Aorta (tissue), 5 donors: ENCODE results near the gene HPSE2. TPM values are rescaled to one million over a fixed set of nuclear protein-coding genes. Genes with fewer than 3 reads are reported as not detected.

Source experiments
- ATAC-seq: fragments of 200-7000 bp; cut with Tn5 transposase; one replicate; pipeline ENCODE4 v1.9.1; 2022; ENCODE audit warnings: moderate library complexity; ENCODE audit not compliant: low FRiP score
- DNase-seq, 2 donors: peaks; one replicate each; pipeline ENCODE4 v3.0.0-alpha.2; 2020
- H3K27ac ChIP-seq, 2 donors: one replicate each; pipeline ENCODE4 v1.5.1; 2013; ENCODE audit warnings: low read length in 2 of 2, mild to moderate bottlenecking in 2 of 2, moderate library complexity in 2 of 2, control low read depth in 1 of 2, inconsistent platforms in 1 of 2, low read depth in 1 of 2
- H3K27me3 ChIP-seq, 2 donors: one replicate each; pipeline ENCODE4 v1.6.1; 2013; ENCODE audit warnings: control low read depth in 1 of 2, low read length in 1 of 2, mild to moderate bottlenecking in 1 of 2, moderate library complexity in 1 of 2; ENCODE audit not compliant: insufficient read depth in 2 of 2, control insufficient read depth in 1 of 2
- H3K36me3 ChIP-seq, 2 donors: one replicate each; pipeline ENCODE4 v1.6.1; 2013; ENCODE audit warnings: control low read depth in 1 of 2, low read length in 1 of 2, mild to moderate bottlenecking in 1 of 2; ENCODE audit not compliant: insufficient read depth in 2 of 2, control insufficient read depth in 1 of 2
- H3K4me1 ChIP-seq, 2 donors: one replicate each; pipeline ENCODE4 v1.6.1; 2013; ENCODE audit warnings: low read length in 2 of 2, control low read depth in 1 of 2, mild to moderate bottlenecking in 1 of 2, moderate library complexity in 1 of 2; ENCODE audit not compliant: insufficient read depth in 2 of 2, control insufficient read depth in 1 of 2
- H3K4me3 ChIP-seq, 2 donors: one replicate each; pipeline ENCODE4 v1.5.1; 2013; ENCODE audit warnings: low read length in 2 of 2, control low read depth in 1 of 2, mild to moderate bottlenecking in 1 of 2
- H3K9me3 ChIP-seq: one replicate; pipeline ENCODE4 v1.6.1; 2013; ENCODE audit warnings: mild to moderate bottlenecking, low read length; ENCODE audit not compliant: control insufficient read depth
- WGBS, 2 donors: extraction: QIAGEN DNeasy Blood & Tissue Kit; methylation state at CpG; one replicate each; pipeline ENCODE4 v1.1.7; 2013; 5-methylcytosine and 5-hydroxymethylcytosine counted together
- intact Hi-C, 2 donors: fragments of 100-400 bp; cut with DNase I; formaldehyde crosslinking; loops; one replicate each; pipeline versions ENCODE4 v1.14.2 to v1.15.0; 2022
- polyA plus RNA-seq, 2 donors: library from polyadenylated mRNA; stranded (reverse); fragments of 200-250 nt; gene quantifications; one replicate each; pipeline ENCODE4 v1.2.3, GENCODE V29; 2013
- total RNA-seq, 2 donors: library from RNA; stranded (reverse); fragmentation: NEBNext Ultra II Directional; extraction: Animal tissue kit (Norgen Biotek cat#: 25700); gene quantifications; one replicate each; pipeline ENCODE4 v1.2.1, GENCODE V29; 2021
- donor health status: healthy with polysubstance abuse.
- donor health status: Bipolar disorder and iron deficiency.
- donor health status: DM: no; HTN: no; CAD: no.
- donor health status: DM: no; HTN: no; CAD: no.
- donor health status: DM: yes; HTN: yes; CAD: no.

The HPSE2 gene
- total and polyA plus RNA-seq, 4 donors, result 1.2 to 22.0 (median 4.8) TPM

DNA sequence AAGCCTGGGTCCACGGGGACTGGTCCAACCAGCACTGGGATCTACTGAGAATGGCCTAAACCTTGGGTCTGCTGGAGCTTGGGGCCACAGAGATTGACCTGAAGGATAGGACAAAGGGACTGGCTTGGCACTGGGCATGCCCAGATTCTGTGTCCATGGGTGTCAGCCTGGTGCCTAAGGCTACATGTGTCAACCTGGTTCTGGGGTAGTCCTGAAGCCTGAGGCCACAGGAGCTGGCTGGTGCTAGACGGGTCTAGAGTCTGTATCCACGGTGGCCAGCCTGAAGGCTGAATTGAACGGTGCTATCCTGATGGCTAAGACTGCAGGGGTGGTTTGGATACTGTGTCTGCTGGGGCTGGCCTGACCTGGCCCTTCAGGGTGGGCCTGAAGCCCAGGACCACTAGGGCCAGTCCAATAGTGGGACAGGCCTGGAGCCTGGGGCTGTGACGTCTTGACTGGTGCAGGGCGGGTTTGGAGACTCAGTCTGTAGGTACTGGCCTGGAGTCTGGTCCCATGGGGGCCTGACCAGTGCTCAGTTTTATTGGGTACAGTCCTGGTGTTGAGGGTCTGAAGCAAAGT lies 636.5 kb downstream of the HPSE2 start:
- H3K4me1 ChIP-seq, result no peaks in the 10 kb centered on the region
- intact Hi-C loops, result no loop called here
- no peak overlapping the region for H3K27ac ChIP-seq
- WGBS, 2 donors, result 92 to 93% methylated on average over 6 of the region's 6 CpGs
- no peaks in the 10 kb centered on the region for H3K36me3 ChIP-seq
- no peaks in the 10 kb centered on the region for H3K9me3 ChIP-seq
- DNase-seq (no peak), ATAC-seq (no peak)
- H3K4me3 ChIP-seq, result no peak overlapping the region
- no peaks in the 10 kb centered on the region for H3K27me3 ChIP-seq

- H3K9me3 ChIP-seq, result no peaks in the 10 kb centered on the region
- no peaks in the 10 kb centered on the region for H3K36me3 ChIP-seq
- ATAC-seq (no peak), DNase-seq (no peak)
- H3K4me3 ChIP-seq, result no peak overlapping the region
- 95 to 98% methylated on average over 2 of the region's 2 CpGs for WGBS, 2 donors
- H3K27ac ChIP-seq, result no peak overlapping the region
- H3K4me1 ChIP-seq, result no peaks in the 10 kb centered on the region
- intact Hi-C loops, result no loop called here
- no peaks in the 10 kb centered on the region for H3K27me3 ChIP-seq
These were observed 639.2 kb downstream of the HPSE2 start for GRCh38 chr10:98596404-98596803.

- Histone ChIP-seq H3K36me3 (no peaks in the 10 kb centered on the region), H3K9me3 (no peaks in the 10 kb centered on the region), H3K27me3 (no peaks in the 10 kb centered on the region), H3K27ac (no peak overlapping the region), H3K4me1 (no peaks in the 10 kb centered on the region), H3K4me3 (no peak overlapping the region)
- ATAC-seq (no peak), DNase-seq (no peak)
- intact Hi-C loops, result no loop called here
- 78 to 85% methylated on average over 2 of the region's 2 CpGs for WGBS, 2 donors
These were observed 646.0 kb downstream of the HPSE2 start for GRCh38 chr10:98589691-98590090.

- no peak for DNase-seq
- no peak overlapping the region for H3K4me3 ChIP-seq
- intact Hi-C loops, result no loop called here
- no peaks in the 10 kb centered on the region for H3K27me3 ChIP-seq
- ATAC-seq, result no peak
- H3K36me3 ChIP-seq, result no peaks in the 10 kb centered on the region
- 61 to 65% methylated on average over 3 of the region's 3 CpGs for WGBS, 2 donors
- no peaks in the 10 kb centered on the region for H3K4me1 ChIP-seq
- H3K27ac ChIP-seq, result no peak overlapping the region
- no peaks in the 10 kb centered on the region for H3K9me3 ChIP-seq
These were observed 646.6 kb downstream of the HPSE2 start for GRCh38 chr10:98589007-98589406.

GRCh38 chr10:98587156-98587837 lies 648.4 kb downstream of the HPSE2 start:
- Histone ChIP-seq H3K4me3 (no peak overlapping the region), H3K4me1 (no peaks in the 10 kb centered on the region), H3K9me3 (no peaks in the 10 kb centered on the region), H3K36me3 (no peaks in the 10 kb centered on the region), H3K27me3 (no peaks in the 10 kb centered on the region), H3K27ac (no peak overlapping the region)
- no peak for ATAC-seq
- no peak for DNase-seq
- intact Hi-C loops, result no loop called here
- 60 to 67% methylated on average over 2 of the region's 2 CpGs for WGBS, 2 donors

GRCh38 chr10:98586096-98586495 lies 649.6 kb downstream of the HPSE2 start:
- WGBS, 2 donors, result 61 to 70% methylated on average over 2 of the region's 2 CpGs
- intact Hi-C loops, result no loop called here

GRCh38 chr10:98582363-98582762 lies 653.3 kb downstream of the HPSE2 start:
- no peaks in the 10 kb centered on the region for H3K27me3 ChIP-seq
- H3K4me3 ChIP-seq, result no peak overlapping the region
- 36 to 38% methylated on average over 2 of the region's 2 CpGs for WGBS, 2 donors
- intact Hi-C loops, result no loop called here
- ATAC-seq, result no peak
- no peaks in the 10 kb centered on the region for H3K9me3 ChIP-seq
- no peak for DNase-seq
- H3K27ac ChIP-seq, result no peak overlapping the region
- H3K4me1 ChIP-seq, result no peaks in the 10 kb centered on the region
- H3K36me3 ChIP-seq, result no peaks in the 10 kb centered on the region

More at GRCh38 chr10:98586096-98586495, 649.6 kb downstream of the HPSE2 start:
- H3K9me3 ChIP-seq, result no peaks in the 10 kb centered on the region
- H3K4me3 ChIP-seq, result no peak overlapping the region
- ATAC-seq, result no peak
- H3K4me1 ChIP-seq, result no peaks in the 10 kb centered on the region
- no peaks in the 10 kb centered on the region for H3K27me3 ChIP-seq
- no peak overlapping the region for H3K27ac ChIP-seq
- DNase-seq, result no peak
- H3K36me3 ChIP-seq, result no peaks in the 10 kb centered on the region

DNA sequence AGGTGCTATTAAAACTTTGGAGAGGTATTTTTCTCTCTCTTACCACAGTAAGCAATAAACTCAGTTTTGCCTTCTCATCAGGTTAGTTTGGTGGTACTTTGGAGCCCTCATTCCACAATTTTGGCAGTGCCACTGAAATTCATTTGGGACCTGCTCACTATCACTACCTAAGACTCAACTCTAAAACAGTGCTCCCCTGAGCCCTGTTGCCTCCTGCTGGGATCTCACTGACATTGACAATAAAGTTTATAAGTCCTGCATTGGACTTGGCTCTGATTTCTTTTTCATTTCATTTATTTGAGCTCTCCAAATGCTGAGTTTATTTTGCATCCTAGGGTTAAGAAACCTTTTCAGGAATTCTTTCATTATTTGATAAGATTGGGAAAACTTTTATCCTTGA lies 658.1 kb downstream of the HPSE2 start:
- Histone ChIP-seq H3K36me3 (no peaks in the 10 kb centered on the region), H3K27me3 (no peaks in the 10 kb centered on the region), H3K4me1 (no peaks in the 10 kb centered on the region), H3K9me3 (no peaks in the 10 kb centered on the region), H3K4me3 (no peak overlapping the region), H3K27ac (no peak overlapping the region)
- intact Hi-C loops, result no loop called here
- DNase-seq (no peak), ATAC-seq (no peak)

- no peaks in the 10 kb centered on the region for H3K36me3 ChIP-seq
- DNase-seq, result no peak
- H3K27ac ChIP-seq, result no peak overlapping the region
- no peak overlapping the region for H3K4me3 ChIP-seq
- intact Hi-C loops, result no loop called here
- no peaks in the 10 kb centered on the region for H3K27me3 ChIP-seq
- ATAC-seq, result no peak
- no peaks in the 10 kb centered on the region for H3K4me1 ChIP-seq
- no peaks in the 10 kb centered on the region for H3K9me3 ChIP-seq
These were observed 658.5 kb downstream of the HPSE2 start for GRCh38 chr10:98577168-98577567.
